Nephron progenitor cell (in vitro differentiated cells): ENCODE data around the gene SV2C.
"Not testable (repeated sequence)": the region's sequence is repeated elsewhere in the genome, so short reads cannot be mapped to it uniquely, and the experiment has no call there.

Experiments
- DNase-seq: peaks from one replicate; pipeline ENCODE4 v3.0.0; 2021
- H3K27ac Mint-ChIP-seq: 2 replicates; pipeline ENCODE4 v1.8.0; 2021; ENCODE audit warnings: mild to moderate bottlenecking, moderate library complexity, mixed read lengths
- H3K27me3 Mint-ChIP-seq: 2 replicates; pipeline ENCODE4 v1.8.0; 2021; ENCODE audit warnings: mild to moderate bottlenecking, low read depth, mixed read lengths; ENCODE audit not compliant: poor library complexity
- H3K36me3 Mint-ChIP-seq: 2 replicates; pipeline ENCODE4 v1.8.0; 2021; ENCODE audit warnings: low read depth, mixed read lengths
- H3K4me1 Mint-ChIP-seq: 2 replicates; pipeline ENCODE4 v1.8.0; 2021; ENCODE audit warnings: mixed read lengths
- H3K4me3 Mint-ChIP-seq: 2 replicates; pipeline ENCODE4 v1.8.0; 2021; ENCODE audit warnings: mild to moderate bottlenecking, moderate library complexity, mixed read lengths
- H3K9me3 Mint-ChIP-seq: 2 replicates; pipeline ENCODE4 v1.8.0; 2021; ENCODE audit warnings: mild to moderate bottlenecking, moderate library complexity, mixed read lengths
- CTCF ChIP-seq: fragments of 200-600 bp; sonication (generic); IDR thresholded peaks from 2 replicates; pipeline ENCODE4 v1.5.0; 2021; ENCODE audit warnings: antibody characterized with exemption

The SV2C gene

GRCh38 chr5:76291305-76292077 is 208.3 kb downstream of the SV2C start:
- H3K27ac Mint-ChIP-seq: no peak overlapping the region
- TF ChIP-seq CTCF: no peak
- no peaks in the 10 kb centered on the region for H3K36me3 Mint-ChIP-seq
- no peaks in the 10 kb centered on the region for H3K9me3 Mint-ChIP-seq
- no peaks in the 10 kb centered on the region for H3K27me3 Mint-ChIP-seq
- DNase-seq: no peak
- H3K4me1 Mint-ChIP-seq: peaks cover 13% of the 10 kb centered on the region
- no peak overlapping the region for H3K4me3 Mint-ChIP-seq

GRCh38 chr5:76292620-76293322 is 209.6 kb downstream of the SV2C start:
- no peak overlapping the region for H3K4me3 Mint-ChIP-seq
- no peak for DNase-seq
- no peaks in the 10 kb centered on the region for H3K27me3 Mint-ChIP-seq
- no peak overlapping the region for H3K27ac Mint-ChIP-seq
- H3K4me1 Mint-ChIP-seq: peaks cover 13% of the 10 kb centered on the region
- no peak for TF ChIP-seq CTCF
- no peaks in the 10 kb centered on the region for H3K9me3 Mint-ChIP-seq
- H3K36me3 Mint-ChIP-seq: no peaks in the 10 kb centered on the region

- no peak for DNase-seq
- Mint-ChIP-seq H3K36me3 (no peaks in the 10 kb centered on the region), H3K4me3 (no peak overlapping the region), H3K9me3 (no peaks in the 10 kb centered on the region), H3K27ac (no peak overlapping the region), H3K4me1 (peaks cover 13% of the 10 kb centered on the region), H3K27me3 (peaks cover 2% of the 10 kb centered on the region)
- TF ChIP-seq CTCF: no peak
Observed at GRCh38 chr5:76294573-76294972, 211.4 kb downstream of the SV2C start.

- Mint-ChIP-seq H3K4me3 (no peak overlapping the region), H3K27ac (no peak overlapping the region), H3K36me3 (no peaks in the 10 kb centered on the region), H3K27me3 (peaks cover 3% of the 10 kb centered on the region), H3K9me3 (no peaks in the 10 kb centered on the region), H3K4me1 (peaks cover 5% of the 10 kb centered on the region)
- TF ChIP-seq CTCF: no peak
- DNase-seq: no peak
Observed at GRCh38 chr5:76298852-76299251, 215.7 kb downstream of the SV2C start.

GRCh38 chr5:76299592-76299991 is 216.4 kb downstream of the SV2C start:
- H3K4me3 Mint-ChIP-seq: no peak overlapping the region
- no peaks in the 10 kb centered on the region for H3K9me3 Mint-ChIP-seq
- no peak overlapping the region for H3K27ac Mint-ChIP-seq
- TF ChIP-seq CTCF: no peak
- DNase-seq: no peak
- H3K4me1 Mint-ChIP-seq: peaks cover 5% of the 10 kb centered on the region
- H3K27me3 Mint-ChIP-seq: peaks cover 3% of the 10 kb centered on the region
- no peaks in the 10 kb centered on the region for H3K36me3 Mint-ChIP-seq

- DNase-seq, H3K9me3 Mint-ChIP-seq, H3K36me3 Mint-ChIP-seq, H3K27ac Mint-ChIP-seq, H3K4me3 Mint-ChIP-seq, H3K27me3 Mint-ChIP-seq: not testable (repeated sequence)
- H3K4me1 Mint-ChIP-seq: peaks cover 17% of the 10 kb centered on the region
Observed at GRCh38 chr5:76301932-76302331, 218.7 kb downstream of the SV2C start.

- not testable (repeated sequence) for DNase-seq, H3K27ac Mint-ChIP-seq
- peaks cover 18% of the 10 kb centered on the region for H3K4me1 Mint-ChIP-seq
Observed at GRCh38 chr5:76302661-76303060, 219.5 kb downstream of the SV2C start.

More at GRCh38 chr5:76302661-76303060, 219.5 kb downstream of the SV2C start:
- not testable (repeated sequence) for H3K27me3 Mint-ChIP-seq, H3K4me3 Mint-ChIP-seq, H3K36me3 Mint-ChIP-seq, H3K9me3 Mint-ChIP-seq
